Activated naive CD8-positive, alpha-beta T cell treated with anti-CD3 and anti-CD28 coated beads, Interleukin-2, amount 50 U/mL, for 16 hours (primary cell): Measurements from ENCODE around the gene OR52K2.
"Not testable (repeated sequence)": the region's sequence is repeated elsewhere in the genome, so short reads cannot be mapped to it uniquely, and the experiment has no call there.

Experiments
- DNase-seq: peaks from one replicate; pipeline ENCODE4 v3.0.0-alpha.2; 2020; ENCODE audit warnings: low read depth, low spot score

The OR52K2 gene

GRCh38 chr11:4448995-4449394 lies at the start of gene OR52K2:
Gene OR52K2 (plus strand): TSS chr11:4449295. CDS start chr11:4449340, 45 bp downstream.
- no peak for DNase-seq

GRCh38 chr11:4406206-4406605 lies 42.9 kb upstream of the OR52K2 start:
- DNase-seq = not testable (repeated sequence)

DNA sequence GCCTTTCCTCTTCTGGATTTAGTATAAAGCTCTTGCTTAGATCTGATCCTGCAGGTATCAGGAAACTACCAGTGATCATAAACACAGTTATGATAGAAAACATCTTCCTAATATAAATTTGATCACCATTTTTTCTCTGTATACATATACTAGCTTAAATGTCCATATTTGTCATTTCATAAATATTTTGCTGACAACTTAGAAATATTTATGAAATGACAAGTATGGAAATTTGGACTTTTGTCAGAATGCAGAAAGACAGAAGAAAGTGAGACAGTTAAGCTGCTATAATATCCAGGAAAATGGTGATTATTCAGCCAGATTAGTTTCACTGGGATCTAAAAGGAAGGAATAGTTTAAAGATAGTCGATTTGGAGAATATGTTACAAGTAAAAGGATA lies 32.8 kb upstream of the OR52K2 start:
- no peak for DNase-seq

GRCh38 chr11:4416816-4417215 lies 32.3 kb upstream of the OR52K2 start:
- no peak for DNase-seq

GRCh38 chr11:4418403-4418802 lies 30.7 kb upstream of the OR52K2 start:
- DNase-seq = no peak

GRCh38 chr11:4430051-4430450 lies 19.0 kb upstream of the OR52K2 start:
- no peak for DNase-seq

GRCh38 chr11:4433856-4434255 lies 15.2 kb upstream of the OR52K2 start:
- no peak for DNase-seq

DNA sequence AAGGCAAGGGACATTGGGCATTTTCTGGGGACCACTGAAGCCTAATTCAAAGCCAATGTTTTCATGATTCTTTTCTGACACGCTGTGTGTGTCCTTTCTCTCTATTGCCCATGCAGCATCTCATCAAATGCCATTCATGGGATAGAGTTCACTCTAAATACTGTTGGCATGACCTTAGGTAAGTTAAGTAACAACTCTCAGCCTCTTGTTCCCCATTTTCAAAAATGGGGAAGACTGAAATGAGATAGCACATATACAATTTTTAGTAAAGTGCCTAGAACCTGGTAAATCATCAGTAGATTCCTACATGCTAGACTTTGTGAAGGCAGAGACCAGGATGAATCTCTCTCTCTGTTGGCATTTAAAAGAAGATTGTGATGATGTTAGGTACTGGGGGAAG lies 12.7 kb upstream of the OR52K2 start:
- no peak for DNase-seq

GRCh38 chr11:4441515-4441914 lies 7.6 kb upstream of the OR52K2 start:
- no peak for DNase-seq

DNA sequence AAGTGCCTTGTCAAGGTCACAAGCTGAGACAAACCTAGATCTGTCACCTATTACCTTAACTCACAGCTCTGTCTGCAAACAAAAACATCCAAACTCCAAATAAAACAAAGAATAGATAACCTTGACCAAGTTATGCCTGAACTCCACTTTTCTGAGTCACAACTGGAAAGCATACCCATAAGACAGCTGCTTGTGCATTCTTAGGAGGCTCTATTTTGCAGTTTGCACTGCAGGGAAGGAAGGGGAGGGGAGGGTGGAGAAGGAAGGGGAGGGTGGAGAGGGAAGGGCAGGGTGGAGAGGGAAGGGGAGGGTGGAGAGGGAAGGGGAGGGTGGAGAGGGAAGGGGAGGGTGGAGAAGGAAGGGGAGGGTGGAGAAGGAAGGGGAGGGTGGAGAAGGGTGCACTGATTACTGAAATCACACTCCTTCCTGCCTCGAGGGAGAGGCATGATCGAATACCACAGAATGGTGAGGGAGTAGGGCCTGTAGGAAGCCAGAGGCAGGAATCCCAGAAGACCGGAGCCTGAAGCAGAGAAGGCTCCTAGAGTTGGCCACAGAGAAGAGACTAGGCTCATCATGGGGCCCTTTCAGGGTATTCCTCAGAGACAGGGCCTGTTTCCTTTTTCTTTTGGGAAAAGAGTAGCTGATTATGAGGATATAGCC lies 5.7 kb upstream of the OR52K2 start:
- no peak for DNase-seq

GRCh38 chr11:4453118-4453517 lies 4.0 kb downstream of the OR52K2 start:
- DNase-seq = no peak

- no peak for DNase-seq
These were observed 4.9 kb downstream of the OR52K2 start for GRCh38 chr11:4454021-4454420.

- DNase-seq = no peak
These were observed 6.3 kb downstream of the OR52K2 start for GRCh38 chr11:4455419-4455818.

- no peak for DNase-seq
These were observed 10.4 kb downstream of the OR52K2 start for GRCh38 chr11:4459500-4459899.

DNA sequence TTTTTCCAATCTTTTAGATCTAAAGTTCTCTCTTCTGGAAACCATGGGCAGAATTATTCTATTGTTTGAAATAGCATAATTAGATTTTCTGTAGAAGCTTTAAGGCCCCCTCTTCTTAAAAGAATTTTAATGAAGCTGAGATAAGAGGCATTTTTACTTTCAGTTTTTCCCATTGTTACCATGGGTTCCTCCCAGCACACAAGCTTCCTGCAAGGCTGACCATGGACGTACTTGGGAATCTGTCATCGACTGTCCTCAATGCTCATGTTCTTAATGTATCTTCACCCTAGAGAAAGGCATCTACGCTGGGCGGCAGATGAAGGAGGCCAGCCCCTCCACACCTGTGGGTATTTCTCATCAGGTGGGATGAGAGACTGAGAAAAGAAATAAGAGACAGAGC lies 11.1 kb downstream of the OR52K2 start:
- DNase-seq = no peak

DNA sequence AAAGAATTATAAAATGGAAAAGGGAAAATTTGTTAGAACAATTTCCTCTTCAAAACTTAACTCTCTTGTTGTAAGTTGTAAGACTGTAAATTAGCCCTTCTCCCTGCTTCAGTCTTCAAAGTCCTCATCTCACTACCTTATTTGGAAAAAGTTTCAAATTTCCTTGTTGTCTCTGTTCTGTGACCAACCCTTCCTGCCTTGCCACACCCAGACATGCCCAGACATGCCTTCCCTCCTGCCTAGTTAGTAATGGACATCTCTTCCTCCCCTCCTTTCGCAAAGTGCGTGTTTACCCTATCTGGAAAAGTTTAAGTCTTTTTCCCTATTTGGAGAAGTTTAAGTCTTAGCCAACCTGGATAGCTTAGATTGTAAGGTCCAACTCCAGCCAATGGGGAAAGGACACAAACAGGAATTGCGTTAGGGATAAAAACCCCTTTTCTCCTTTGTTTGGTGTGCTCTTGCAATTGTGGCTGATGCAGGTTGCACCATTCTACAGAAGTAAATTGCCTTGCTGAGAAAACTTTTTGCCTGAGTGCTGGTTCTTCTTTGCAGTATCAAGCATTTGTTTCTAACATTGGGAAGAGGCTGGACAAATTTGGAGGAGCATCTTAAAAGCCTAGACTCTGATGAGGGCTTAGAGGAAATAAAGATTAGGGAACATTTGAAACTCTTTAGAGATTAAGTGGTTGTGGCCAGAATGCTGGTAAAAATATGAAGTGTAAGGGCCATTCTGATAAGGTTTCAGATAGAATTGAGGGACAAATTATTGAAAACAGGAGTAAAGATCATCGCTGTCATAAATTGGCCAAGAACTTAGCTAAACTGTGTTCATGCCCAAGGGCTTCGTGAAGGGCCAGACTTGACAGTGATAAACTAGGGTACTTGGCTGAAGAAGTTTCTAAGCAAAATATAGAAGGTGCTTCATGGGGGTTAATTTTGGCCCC lies 15.4 kb downstream of the OR52K2 start:
- no peak for DNase-seq

DNA sequence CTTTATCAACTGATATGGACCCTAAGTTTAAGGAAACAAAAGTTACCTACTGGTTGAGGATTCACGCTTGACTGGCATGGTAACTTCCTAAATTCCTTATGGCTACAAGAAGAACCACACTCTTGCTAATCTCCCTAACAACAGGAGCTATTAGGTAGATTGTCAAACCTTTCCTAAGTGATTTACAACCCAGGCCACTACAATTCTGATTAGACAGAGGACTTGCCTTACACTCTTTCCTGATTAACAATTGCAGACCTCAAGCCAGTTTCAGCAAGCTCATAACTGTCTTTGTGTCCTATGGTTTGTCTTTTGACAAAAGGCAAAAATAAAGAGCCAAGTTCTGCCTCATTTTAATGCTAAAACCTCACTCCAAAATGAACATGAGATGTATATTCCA lies 16.3 kb downstream of the OR52K2 start:
- DNase-seq = no peak

GRCh38 chr11:4466131-4466870 lies 17.2 kb downstream of the OR52K2 start:
- no peak for DNase-seq

- DNase-seq = no peak
These were observed 17.9 kb downstream of the OR52K2 start for GRCh38 chr11:4466871-4467442.

- DNase-seq = no peak
These were observed 18.9 kb downstream of the OR52K2 start for GRCh38 chr11:4467811-4468606.

- no peak for DNase-seq
These were observed 30.5 kb downstream of the OR52K2 start for GRCh38 chr11:4479644-4480043.
